ENCODE data around the gene LCOR.

GRCh38 chr10:96850113-96850512 lies 18.0 kb downstream of the LCOR start:
- TF ChIP-seq PATZ1 (CRISPR knock-in tag; IDR thresholded peaks at IDR 0.05; ENCODE audit: borderline replicate concordance) (no peak), CSDC2 (CRISPR knock-in tag; IDR thresholded peaks at IDR 0.05) (no peak)

Data from SK-N-SH treated with all-trans-retinoic acid at 6 μM for 48 hours (cell line).